Colonic mucosa (tissue), 4 donors: ENCODE measurements around the gene APOA5. TPM values are rescaled to one million over a fixed set of nuclear protein-coding genes. Genes with fewer than 3 reads are reported as not detected.

Source experiments
- DNase-seq: peaks from one replicate; pipeline ENCODE4 v3.0.0-alpha.2; 2020
- H3K27ac ChIP-seq: fragments of 200-600 bp; one replicate; pipeline ENCODE4 v1.8.0; 2021
- H3K27me3 ChIP-seq: fragments of 200-600 bp; one replicate; pipeline ENCODE4 v1.8.0; 2021
- H3K36me3 ChIP-seq: fragments of 200-600 bp; one replicate; pipeline ENCODE4 v1.8.0; 2021
- H3K4me1 ChIP-seq: fragments of 200-600 bp; one replicate; pipeline ENCODE4 v1.8.0; 2021; ENCODE audit warnings: mild to moderate bottlenecking
- H3K4me3 ChIP-seq: fragments of 200-600 bp; one replicate; pipeline ENCODE4 v1.8.0; 2021
- H3K9ac ChIP-seq, 2 donors: one replicate each; pipeline ENCODE4 v1.7.0; 2013; ENCODE audit warnings: control low read depth in 2 of 2, low read depth in 2 of 2, low read length in 2 of 2
- H3K9me3 ChIP-seq: fragments of 200-600 bp; one replicate; pipeline ENCODE4 v1.8.0; 2021
- CTCF ChIP-seq: fragments of 200-600 bp; IDR thresholded peaks from one replicate; pipeline ENCODE4 v1.8.0; 2022; ENCODE audit warnings: antibody characterized with exemption, mild to moderate bottlenecking
- intact Hi-C: fragments of 100-400 bp; cut with DNase I; formaldehyde crosslinking; loops from one replicate; pipeline ENCODE4 v1.14.1; 2022
- total RNA-seq, 2 donors: library from RNA; stranded (reverse); fragmentation: NEBNext Ultra II Directional in 1 of 2; extraction: Animal tissue kit (Norgen Biotek cat#: 25700) in 1 of 2; gene quantifications; one replicate each; pipeline ENCODE4 v1.2.1, GENCODE V29; 2021
- donor health status: healthy.
- donor health status: DM: no; HTN: no; CAD: no.
- donor health status: DM: no; HTN: no; CAD: no.

APOA5 gene
- total RNA-seq, 2 donors from 2014 or later = 0.20 TPM; not detected in 1

- Histone ChIP-seq H3K27me3 (no peaks in the 10 kb centered on the region), H3K4me1 (peaks cover 7% of the 10 kb centered on the region), H3K27ac (no peak overlapping the region), H3K4me3 (no peak overlapping the region), H3K36me3 (peaks cover 12% of the 10 kb centered on the region), H3K9ac (no peak overlapping the region), H3K9me3 (no peaks in the 10 kb centered on the region)
- DNase-seq = no peak
- intact Hi-C loops = no loop called here
- TF ChIP-seq CTCF = no peak
Observed at GRCh38 chr11:116776522-116776984, 15.1 kb downstream of the APOA5 start.

- Histone ChIP-seq H3K9ac (no peak overlapping the region), H3K9me3 (no peaks in the 10 kb centered on the region), H3K36me3 (peaks cover 12% of the 10 kb centered on the region), H3K27me3 (no peaks in the 10 kb centered on the region), H3K4me3 (no peak overlapping the region), H3K27ac (no peak overlapping the region), H3K4me1 (peaks cover 9% of the 10 kb centered on the region)
- intact Hi-C loops = no loop called here
- no peak for TF ChIP-seq CTCF
- no peak for DNase-seq
Observed at GRCh38 chr11:116775975-116776374, 15.7 kb downstream of the APOA5 start.

- intact Hi-C loops = no loop called here
- Histone ChIP-seq H3K4me1 (peaks cover 9% of the 10 kb centered on the region), H3K4me3 (no peak overlapping the region), H3K9ac (no peak overlapping the region), H3K27me3 (no peaks in the 10 kb centered on the region), H3K27ac (no peak overlapping the region), H3K9me3 (no peaks in the 10 kb centered on the region), H3K36me3 (peaks cover 12% of the 10 kb centered on the region)
- TF ChIP-seq CTCF = no peak
- no peak for DNase-seq
Observed at GRCh38 chr11:116774661-116775060, 17.0 kb downstream of the APOA5 start.

GRCh38 chr11:116773203-116774097, 18.2 kb downstream of the APOA5 start:
- no peak for TF ChIP-seq CTCF
- H3K4me1 ChIP-seq = peaks cover 9% of the 10 kb centered on the region
- peak overlapping the region; percentile 80 for H3K27ac ChIP-seq
- H3K4me3 ChIP-seq = peak overlapping the region; percentile 68
- H3K36me3 ChIP-seq = peaks cover under 1% of the 10 kb centered on the region
- H3K9ac ChIP-seq = peak overlapping the region; percentile 78 to 93
- no peaks in the 10 kb centered on the region for H3K27me3 ChIP-seq
- no peaks in the 10 kb centered on the region for H3K9me3 ChIP-seq
- intact Hi-C loops = no loop called here
- no peak for DNase-seq

GRCh38 chr11:116772443-116773202, 19.1 kb downstream of the APOA5 start, which contains the start of gene BUD13:
Gene BUD13, minus strand, starts transcription at chr11:116772987. Its CDS starts 23 bp downstream, at chr11:116772964.
- peaks cover 9% of the 10 kb centered on the region for H3K4me1 ChIP-seq
- no peaks in the 10 kb centered on the region for H3K9me3 ChIP-seq
- no peaks in the 10 kb centered on the region for H3K36me3 ChIP-seq
- intact Hi-C loops = no loop called here
- H3K9ac ChIP-seq = peak within 1 kb of the TSS; percentile 93
- H3K4me3 ChIP-seq = peak within 1 kb of the TSS; percentile 68
- no peaks in the 10 kb centered on the region for H3K27me3 ChIP-seq
- DNase-seq = peak; percentile 94
- TF ChIP-seq CTCF = no peak
- H3K27ac ChIP-seq = peak within 1 kb of the TSS; percentile 80
